WERI-Rb-1 (cell line): ENCODE data around the gene EFNA2.

ENCODE experiments used
- DNase-seq: peaks from one replicate; pipeline ENCODE4 v3.0.0-alpha.2; 2020
- H3K27ac ChIP-seq: fragments of 250-450 bp; sonication (Bioruptor Pico); 2 replicates; pipeline ENCODE4 v1.5.1; 2020; ENCODE audit warnings: mild to moderate bottlenecking, moderate library complexity
- H3K27me3 ChIP-seq: fragments of 250-450 bp; sonication (Bioruptor Pico); 2 replicates; pipeline ENCODE4 v1.5.1; 2021; ENCODE audit warnings: mild to moderate bottlenecking, low read depth, moderate library complexity; ENCODE audit not compliant: insufficient read depth, severe bottlenecking
- H3K36me3 ChIP-seq: fragments of 250-450 bp; sonication (Bioruptor Pico); 2 replicates; pipeline ENCODE4 v1.5.1; 2020; ENCODE audit warnings: mild to moderate bottlenecking, moderate library complexity
- H3K4me3 ChIP-seq: 2 replicates; pipeline ENCODE4 v1.5.1; 2011; ENCODE audit warnings: low read depth, mild to moderate bottlenecking, control low read depth, low read length
- H3K9me3 ChIP-seq: fragments of 250-450 bp; sonication (Bioruptor Pico); 2 replicates; pipeline ENCODE4 v1.5.1; 2021; ENCODE audit warnings: mild to moderate bottlenecking, moderate library complexity; ENCODE audit not compliant: severe bottlenecking
- TF ChIP-seq, protein P1 (sequence below): IDR thresholded peaks from 2 replicates; pipeline ENCODE4 v1.5.1; 2011; ENCODE audit warnings: low read depth, mild to moderate bottlenecking, control low read depth, inconsistent platforms, low read length

The EFNA2 gene

GRCh38 chr19:1289686-1290025 is 4.0 kb downstream of the EFNA2 start:
- DNase-seq = no peak
- H3K36me3 ChIP-seq = peaks cover 5% of the 10 kb centered on the region; the same call in 1 of the 2 replicates
- H3K4me3 ChIP-seq = no peak overlapping the region
- H3K27ac ChIP-seq = no peak overlapping the region
- no peaks in the 10 kb centered on the region for H3K27me3 ChIP-seq
- no peaks in the 10 kb centered on the region for H3K9me3 ChIP-seq
- TF ChIP-seq, protein P1, sequence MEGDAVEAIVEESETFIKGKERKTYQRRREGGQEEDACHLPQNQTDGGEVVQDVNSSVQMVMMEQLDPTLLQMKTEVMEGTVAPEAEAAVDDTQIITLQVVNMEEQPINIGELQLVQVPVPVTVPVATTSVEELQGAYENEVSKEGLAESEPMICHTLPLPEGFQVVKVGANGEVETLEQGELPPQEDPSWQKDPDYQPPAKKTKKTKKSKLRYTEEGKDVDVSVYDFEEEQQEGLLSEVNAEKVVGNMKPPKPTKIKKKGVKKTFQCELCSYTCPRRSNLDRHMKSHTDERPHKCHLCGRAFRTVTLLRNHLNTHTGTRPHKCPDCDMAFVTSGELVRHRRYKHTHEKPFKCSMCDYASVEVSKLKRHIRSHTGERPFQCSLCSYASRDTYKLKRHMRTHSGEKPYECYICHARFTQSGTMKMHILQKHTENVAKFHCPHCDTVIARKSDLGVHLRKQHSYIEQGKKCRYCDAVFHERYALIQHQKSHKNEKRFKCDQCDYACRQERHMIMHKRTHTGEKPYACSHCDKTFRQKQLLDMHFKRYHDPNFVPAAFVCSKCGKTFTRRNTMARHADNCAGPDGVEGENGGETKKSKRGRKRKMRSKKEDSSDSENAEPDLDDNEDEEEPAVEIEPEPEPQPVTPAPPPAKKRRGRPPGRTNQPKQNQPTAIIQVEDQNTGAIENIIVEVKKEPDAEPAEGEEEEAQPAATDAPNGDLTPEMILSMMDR = no peak

GRCh38 chr19:1290196-1290702 is 4.6 kb downstream of the EFNA2 start:
- Histone ChIP-seq H3K27me3 (no peaks in the 10 kb centered on the region), H3K27ac (no peak overlapping the region), H3K9me3 (no peaks in the 10 kb centered on the region), H3K4me3 (no peak overlapping the region), H3K36me3 (peaks cover 5% of the 10 kb centered on the region; the same call in 1 of the 2 replicates)
- TF ChIP-seq, protein P1 = no peak
- no peak for DNase-seq

- DNase-seq = no peak
- Histone ChIP-seq H3K4me3 (no peak overlapping the region), H3K27ac (no peak overlapping the region), H3K9me3 (no peaks in the 10 kb centered on the region), H3K36me3 (peaks cover 6% of the 10 kb centered on the region), H3K27me3 (no peaks in the 10 kb centered on the region)
- TF ChIP-seq, protein P1 = no peak
These were observed 5.3 kb downstream of the EFNA2 start for GRCh38 chr19:1290703-1291651.

- Histone ChIP-seq H3K36me3 (peaks cover 9% of the 10 kb centered on the region), H3K27me3 (no peaks in the 10 kb centered on the region), H3K9me3 (no peaks in the 10 kb centered on the region), H3K4me3 (no peak overlapping the region), H3K27ac (no peak overlapping the region)
- no peak for DNase-seq
- TF ChIP-seq, protein P1 = no peak
These were observed 6.2 kb downstream of the EFNA2 start for GRCh38 chr19:1291761-1292418.

- no peak overlapping the region for H3K4me3 ChIP-seq
These were observed 6.9 kb downstream of the EFNA2 start for GRCh38 chr19:1292419-1293151.

More at GRCh38 chr19:1292419-1293151, 6.9 kb downstream of the EFNA2 start:
- Histone ChIP-seq H3K27ac (no peak overlapping the region), H3K36me3 (peaks cover 9% of the 10 kb centered on the region), H3K9me3 (no peaks in the 10 kb centered on the region), H3K27me3 (no peaks in the 10 kb centered on the region)
- DNase-seq = no peak
- TF ChIP-seq, protein P1 = no peak
